ENCODE data around the gene GMCL1. TPM values are rescaled to one million over a fixed set of nuclear protein-coding genes. Genes with fewer than 3 reads are reported as not detected.
A peak's percentile ranks its signal among the peaks of the same experiment; 100 is the strongest.

Gene GMCL1
- total and polyA plus RNA-seq, 2 of the 13 experiments (the other 11 are each of a cell fraction or from before 2014, with no cell fraction given), result 18.7 to 24.0 TPM

DNA sequence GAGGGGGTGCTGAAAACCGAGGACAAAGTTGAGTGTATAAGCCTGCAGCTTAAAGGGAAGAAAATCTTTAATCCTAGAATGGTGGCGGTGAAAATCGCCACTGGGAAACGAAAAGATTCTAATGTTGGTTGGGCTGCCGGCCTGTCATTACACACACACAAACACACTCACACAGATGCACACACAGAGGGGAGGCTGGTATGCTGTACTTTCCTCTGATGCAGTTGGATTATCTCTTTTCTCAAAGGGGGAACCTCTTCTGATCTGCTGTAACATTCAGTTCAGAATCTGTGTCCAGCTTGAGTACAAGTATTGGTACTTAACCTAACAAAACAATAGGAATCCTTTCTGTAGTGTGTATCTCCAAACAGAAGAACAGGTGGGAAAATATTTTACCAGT, 48.5 kb upstream of the GMCL1 start (continued):
- TF ChIP-seq, protein P1, sequence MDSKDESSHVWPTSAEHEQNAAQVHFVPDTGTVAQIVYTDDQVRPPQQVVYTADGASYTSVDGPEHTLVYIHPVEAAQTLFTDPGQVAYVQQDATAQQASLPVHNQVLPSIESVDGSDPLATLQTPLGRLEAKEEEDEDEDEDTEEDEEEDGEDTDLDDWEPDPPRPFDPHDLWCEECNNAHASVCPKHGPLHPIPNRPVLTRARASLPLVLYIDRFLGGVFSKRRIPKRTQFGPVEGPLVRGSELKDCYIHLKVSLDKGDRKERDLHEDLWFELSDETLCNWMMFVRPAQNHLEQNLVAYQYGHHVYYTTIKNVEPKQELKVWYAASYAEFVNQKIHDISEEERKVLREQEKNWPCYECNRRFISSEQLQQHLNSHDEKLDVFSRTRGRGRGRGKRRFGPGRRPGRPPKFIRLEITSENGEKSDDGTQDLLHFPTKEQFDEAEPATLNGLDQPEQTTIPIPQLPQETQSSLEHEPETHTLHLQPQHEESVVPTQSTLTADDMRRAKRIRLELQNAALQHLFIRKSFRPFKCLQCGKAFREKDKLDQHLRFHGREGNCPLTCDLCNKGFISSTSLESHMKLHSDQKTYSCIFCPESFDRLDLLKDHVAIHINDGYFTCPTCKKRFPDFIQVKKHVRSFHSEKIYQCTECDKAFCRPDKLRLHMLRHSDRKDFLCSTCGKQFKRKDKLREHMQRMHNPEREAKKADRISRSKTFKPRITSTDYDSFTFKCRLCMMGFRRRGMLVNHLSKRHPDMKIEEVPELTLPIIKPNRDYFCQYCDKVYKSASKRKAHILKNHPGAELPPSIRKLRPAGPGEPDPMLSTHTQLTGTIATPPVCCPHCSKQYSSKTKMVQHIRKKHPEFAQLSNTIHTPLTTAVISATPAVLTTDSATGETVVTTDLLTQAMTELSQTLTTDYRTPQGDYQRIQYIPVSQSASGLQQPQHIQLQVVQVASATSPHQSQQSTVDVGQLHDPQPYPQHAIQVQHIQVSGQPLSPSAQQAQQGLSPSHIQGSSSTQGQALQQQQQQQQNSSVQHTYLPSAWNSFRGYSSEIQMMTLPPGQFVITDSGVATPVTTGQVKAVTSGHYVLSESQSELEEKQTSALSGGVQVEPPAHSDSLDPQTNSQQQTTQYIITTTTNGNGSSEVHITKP (CRISPR knock-in tag; IDR thresholded peaks at IDR 0.05; ENCODE audit: low read depth), result no peak
- no peak for TF ChIP-seq SAFB2 (CRISPR knock-in tag; IDR thresholded peaks at IDR 0.05; ENCODE audit: borderline replicate concordance, low read depth)
- TF ChIP-seq, protein P2, sequence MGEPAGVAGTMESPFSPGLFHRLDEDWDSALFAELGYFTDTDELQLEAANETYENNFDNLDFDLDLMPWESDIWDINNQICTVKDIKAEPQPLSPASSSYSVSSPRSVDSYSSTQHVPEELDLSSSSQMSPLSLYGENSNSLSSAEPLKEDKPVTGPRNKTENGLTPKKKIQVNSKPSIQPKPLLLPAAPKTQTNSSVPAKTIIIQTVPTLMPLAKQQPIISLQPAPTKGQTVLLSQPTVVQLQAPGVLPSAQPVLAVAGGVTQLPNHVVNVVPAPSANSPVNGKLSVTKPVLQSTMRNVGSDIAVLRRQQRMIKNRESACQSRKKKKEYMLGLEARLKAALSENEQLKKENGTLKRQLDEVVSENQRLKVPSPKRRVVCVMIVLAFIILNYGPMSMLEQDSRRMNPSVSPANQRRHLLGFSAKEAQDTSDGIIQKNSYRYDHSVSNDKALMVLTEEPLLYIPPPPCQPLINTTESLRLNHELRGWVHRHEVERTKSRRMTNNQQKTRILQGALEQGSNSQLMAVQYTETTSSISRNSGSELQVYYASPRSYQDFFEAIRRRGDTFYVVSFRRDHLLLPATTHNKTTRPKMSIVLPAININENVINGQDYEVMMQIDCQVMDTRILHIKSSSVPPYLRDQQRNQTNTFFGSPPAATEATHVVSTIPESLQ (CRISPR knock-in tag; conservative IDR thresholded peaks at IDR 0.05), result no peak
- TF ChIP-seq ZNF292 (CRISPR knock-in tag; IDR thresholded peaks at IDR 0.05; ENCODE audit: borderline replicate concordance, low read depth), result 0 out of 2 replicates have a peak, but pooled peaks have one; percentile 42
- TF ChIP-seq, protein P3, sequence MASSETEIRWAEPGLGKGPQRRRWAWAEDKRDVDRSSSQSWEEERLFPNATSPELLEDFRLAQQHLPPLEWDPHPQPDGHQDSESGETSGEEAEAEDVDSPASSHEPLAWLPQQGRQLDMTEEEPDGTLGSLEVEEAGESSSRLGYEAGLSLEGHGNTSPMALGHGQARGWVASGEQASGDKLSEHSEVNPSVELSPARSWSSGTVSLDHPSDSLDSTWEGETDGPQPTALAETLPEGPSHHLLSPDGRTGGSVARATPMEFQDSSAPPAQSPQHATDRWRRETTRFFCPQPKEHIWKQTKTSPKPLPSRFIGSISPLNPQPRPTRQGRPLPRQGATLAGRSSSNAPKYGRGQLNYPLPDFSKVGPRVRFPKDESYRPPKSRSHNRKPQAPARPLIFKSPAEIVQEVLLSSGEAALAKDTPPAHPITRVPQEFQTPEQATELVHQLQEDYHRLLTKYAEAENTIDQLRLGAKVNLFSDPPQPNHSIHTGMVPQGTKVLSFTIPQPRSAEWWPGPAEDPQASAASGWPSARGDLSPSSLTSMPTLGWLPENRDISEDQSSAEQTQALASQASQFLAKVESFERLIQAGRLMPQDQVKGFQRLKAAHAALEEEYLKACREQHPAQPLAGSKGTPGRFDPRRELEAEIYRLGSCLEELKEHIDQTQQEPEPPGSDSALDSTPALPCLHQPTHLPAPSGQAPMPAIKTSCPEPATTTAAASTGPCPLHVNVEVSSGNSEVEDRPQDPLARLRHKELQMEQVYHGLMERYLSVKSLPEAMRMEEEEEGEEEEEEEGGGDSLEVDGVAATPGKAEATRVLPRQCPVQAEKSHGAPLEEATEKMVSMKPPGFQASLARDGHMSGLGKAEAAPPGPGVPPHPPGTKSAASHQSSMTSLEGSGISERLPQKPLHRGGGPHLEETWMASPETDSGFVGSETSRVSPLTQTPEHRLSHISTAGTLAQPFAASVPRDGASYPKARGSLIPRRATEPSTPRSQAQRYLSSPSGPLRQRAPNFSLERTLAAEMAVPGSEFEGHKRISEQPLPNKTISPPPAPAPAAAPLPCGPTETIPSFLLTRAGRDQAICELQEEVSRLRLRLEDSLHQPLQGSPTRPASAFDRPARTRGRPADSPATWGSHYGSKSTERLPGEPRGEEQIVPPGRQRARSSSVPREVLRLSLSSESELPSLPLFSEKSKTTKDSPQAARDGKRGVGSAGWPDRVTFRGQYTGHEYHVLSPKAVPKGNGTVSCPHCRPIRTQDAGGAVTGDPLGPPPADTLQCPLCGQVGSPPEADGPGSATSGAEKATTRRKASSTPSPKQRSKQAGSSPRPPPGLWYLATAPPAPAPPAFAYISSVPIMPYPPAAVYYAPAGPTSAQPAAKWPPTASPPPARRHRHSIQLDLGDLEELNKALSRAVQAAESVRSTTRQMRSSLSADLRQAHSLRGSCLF (CRISPR knock-in tag; IDR thresholded peaks at IDR 0.05; ENCODE audit: borderline replicate concordance), result no peak
- TF ChIP-seq, protein P4, sequence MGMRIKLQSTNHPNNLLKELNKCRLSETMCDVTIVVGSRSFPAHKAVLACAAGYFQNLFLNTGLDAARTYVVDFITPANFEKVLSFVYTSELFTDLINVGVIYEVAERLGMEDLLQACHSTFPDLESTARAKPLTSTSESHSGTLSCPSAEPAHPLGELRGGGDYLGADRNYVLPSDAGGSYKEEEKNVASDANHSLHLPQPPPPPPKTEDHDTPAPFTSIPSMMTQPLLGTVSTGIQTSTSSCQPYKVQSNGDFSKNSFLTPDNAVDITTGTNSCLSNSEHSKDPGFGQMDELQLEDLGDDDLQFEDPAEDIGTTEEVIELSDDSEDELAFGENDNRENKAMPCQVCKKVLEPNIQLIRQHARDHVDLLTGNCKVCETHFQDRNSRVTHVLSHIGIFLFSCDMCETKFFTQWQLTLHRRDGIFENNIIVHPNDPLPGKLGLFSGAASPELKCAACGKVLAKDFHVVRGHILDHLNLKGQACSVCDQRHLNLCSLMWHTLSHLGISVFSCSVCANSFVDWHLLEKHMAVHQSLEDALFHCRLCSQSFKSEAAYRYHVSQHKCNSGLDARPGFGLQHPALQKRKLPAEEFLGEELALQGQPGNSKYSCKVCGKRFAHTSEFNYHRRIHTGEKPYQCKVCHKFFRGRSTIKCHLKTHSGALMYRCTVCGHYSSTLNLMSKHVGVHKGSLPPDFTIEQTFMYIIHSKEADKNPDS (CRISPR knock-in tag; IDR thresholded peaks at IDR 0.05), result 0 out of 2 replicates have a peak, but pooled peaks have one; percentile 6
- 0 out of 2 replicates have a peak, but pooled peaks have one; percentile 7 for TF ChIP-seq PHF8 (CRISPR knock-in tag; IDR thresholded peaks at IDR 0.05)
- no peak for TF ChIP-seq CC2D1A (CRISPR knock-in tag; IDR thresholded peaks at IDR 0.05)
- TF ChIP-seq KDM2A (CRISPR knock-in tag; IDR thresholded peaks at IDR 0.05; ENCODE audit: borderline replicate concordance, low read depth), result peak; percentile 13; the same call in 1 of the 2 replicates
- no peak for TF ChIP-seq TRIM24 (CRISPR knock-in tag; IDR thresholded peaks at IDR 0.05)
- TF ChIP-seq ZNF775 (CRISPR knock-in tag; IDR thresholded peaks at IDR 0.05; ENCODE audit: borderline replicate concordance), result peak; percentile 15; the same call in 1 of the 2 replicates
- no peak for TF ChIP-seq POLR2AphosphoS5 (IDR thresholded peaks at IDR 0.05; ENCODE audit: low read depth, low read length)
